NCI-H345 treated with DMSO at 0.1 percent for 48 hours (cell line): ENCODE data around the gene CCDC92B.
"Not testable (repeated sequence)": the region's sequence is repeated elsewhere in the genome, so short reads cannot be mapped to it uniquely, and the experiment has no call there.

Source experiments
- DNase-seq: peaks from one replicate; lab custom pipeline; 2025; ENCODE audit not compliant: unreplicated experiment; lab: John Stamatoyannopoulos, UW

CCDC92B gene

GRCh38 chr17:2704890-2705248 is 44.6 kb downstream of the CCDC92B start:
- no peak for DNase-seq

- DNase-seq: no peak
Measured at GRCh38 chr17:2704031-2704889, 45.2 kb downstream of the CCDC92B start.

- no peak for DNase-seq
Measured at GRCh38 chr17:2703606-2704005, 45.8 kb downstream of the CCDC92B start.

- no peak for DNase-seq
Measured at GRCh38 chr17:2703181-2703580, 46.3 kb downstream of the CCDC92B start.

- DNase-seq: no peak
Measured at GRCh38 chr17:2701996-2702741, 47.3 kb downstream of the CCDC92B start.

GRCh38 chr17:2701161-2701995 is 48.1 kb downstream of the CCDC92B start:
- DNase-seq: no peak

GRCh38 chr17:2700491-2701141 is 48.8 kb downstream of the CCDC92B start:
- DNase-seq: peak; percentile 100

- no peak for DNase-seq
Measured at GRCh38 chr17:2700030-2700490, 49.4 kb downstream of the CCDC92B start.

- DNase-seq: not testable (repeated sequence)
Measured at GRCh38 chr17:2699216-2699805, 50.1 kb downstream of the CCDC92B start.

GRCh38 chr17:2697611-2698162 is 51.8 kb downstream of the CCDC92B start:
- no peak for DNase-seq

GRCh38 chr17:2695961-2696760 is 53.3 kb downstream of the CCDC92B start:
- DNase-seq: no peak

- DNase-seq: no peak
Measured at GRCh38 chr17:2695243-2695960, 54.0 kb downstream of the CCDC92B start.

GRCh38 chr17:2694381-2695242 is 54.8 kb downstream of the CCDC92B start:
- DNase-seq: no peak

- no peak for DNase-seq
Measured at GRCh38 chr17:2693561-2694380, 55.7 kb downstream of the CCDC92B start.

- no peak for DNase-seq
Measured at GRCh38 chr17:2692781-2693135, 56.7 kb downstream of the CCDC92B start.

- DNase-seq: no peak
Measured at GRCh38 chr17:2691965-2692780, 57.3 kb downstream of the CCDC92B start.
